ENCODE measurements around the gene CEP192.

The CEP192 gene

GRCh38 chr18:13107074-13107473, 115.9 kb downstream of the CEP192 start:
- DNase-seq, result no peak

DNA sequence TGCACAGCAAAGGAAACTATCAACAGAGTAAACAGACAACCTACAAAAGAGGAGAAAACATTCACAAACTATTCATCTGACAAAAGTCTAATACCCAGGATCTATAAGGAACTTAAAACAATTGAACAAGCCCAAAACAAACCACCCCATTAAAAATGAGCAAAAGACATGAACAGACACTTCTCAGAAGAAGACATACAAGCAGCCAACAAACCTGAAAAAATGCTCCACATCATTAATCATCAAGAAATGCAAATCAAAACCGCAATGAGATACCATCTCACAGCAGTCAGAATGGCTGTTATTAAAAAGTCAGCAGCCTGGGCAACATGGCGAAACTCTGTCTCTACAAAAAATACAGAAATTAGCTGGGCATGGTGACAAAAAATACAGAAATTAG, 117.2 kb downstream of the CEP192 start:
- DNase-seq, result no peak

- no peak for DNase-seq
Measured at GRCh38 chr18:13110559-13110958, 119.4 kb downstream of the CEP192 start.

DNA sequence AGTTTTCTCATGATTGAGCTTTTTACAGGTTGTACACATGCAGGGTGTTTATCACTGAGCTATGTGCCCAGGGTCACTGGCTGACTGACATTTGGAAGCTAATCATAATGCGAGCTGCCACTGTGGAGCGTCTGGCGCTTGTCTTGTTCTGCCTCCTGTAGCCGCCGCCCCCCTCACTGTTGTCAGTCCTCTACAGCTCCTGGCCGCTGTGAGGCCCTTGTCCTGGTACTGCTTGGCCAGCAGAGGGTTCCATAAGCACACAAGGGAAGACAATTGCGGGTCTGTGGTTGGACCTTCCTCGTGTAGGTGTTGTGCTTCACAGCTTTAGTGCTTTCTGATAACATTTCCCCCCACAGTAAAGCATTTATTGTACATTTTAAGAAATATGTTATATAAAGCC, 121.8 kb downstream of the CEP192 start:
- DNase-seq, result no peak

DNA sequence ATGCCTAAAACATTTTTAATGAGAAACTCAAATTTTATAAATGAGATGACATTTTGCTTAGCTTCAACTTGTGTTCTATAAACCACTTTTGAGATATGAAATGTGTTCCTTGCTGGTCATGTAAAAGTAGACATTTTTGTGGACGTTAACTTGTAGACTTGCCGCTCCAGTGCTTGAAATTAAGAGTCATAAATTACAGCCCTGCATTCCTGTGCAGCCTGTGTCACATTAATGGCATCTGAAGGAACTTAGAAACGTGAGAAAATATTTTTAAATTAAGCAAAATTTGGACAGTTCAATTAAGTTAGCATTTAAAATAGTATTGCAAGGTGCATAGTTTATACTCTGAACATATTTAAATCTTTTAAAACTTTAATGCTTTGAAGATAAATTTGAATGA, 129.1 kb downstream of the CEP192 start:
- DNase-seq, result no peak

- no peak for DNase-seq
Measured at GRCh38 chr18:13120983-13121441, 129.8 kb downstream of the CEP192 start.

- no peak for DNase-seq
Measured at GRCh38 chr18:13124411-13124810, 133.2 kb downstream of the CEP192 start.

DNA sequence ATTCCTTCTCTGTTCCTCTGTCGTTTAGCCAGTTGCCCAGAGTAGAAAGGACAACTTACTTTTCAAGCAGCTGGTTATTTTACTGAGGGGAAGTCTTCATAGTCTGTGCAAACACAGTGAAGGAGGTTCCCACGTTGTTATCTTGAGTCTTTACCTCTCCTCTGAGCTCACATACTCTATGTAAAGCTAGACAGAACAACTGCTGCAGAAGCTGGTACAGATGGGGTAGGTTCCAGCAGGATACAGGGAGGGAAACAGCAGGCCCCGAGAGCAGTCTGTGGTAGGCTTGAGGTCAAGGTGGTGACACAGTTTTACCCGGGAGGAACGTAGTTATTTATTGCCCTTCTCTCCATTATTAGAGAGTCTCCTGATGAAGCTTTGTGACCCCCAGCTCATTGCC, 134.0 kb downstream of the CEP192 start:
- no peak for DNase-seq

DNA sequence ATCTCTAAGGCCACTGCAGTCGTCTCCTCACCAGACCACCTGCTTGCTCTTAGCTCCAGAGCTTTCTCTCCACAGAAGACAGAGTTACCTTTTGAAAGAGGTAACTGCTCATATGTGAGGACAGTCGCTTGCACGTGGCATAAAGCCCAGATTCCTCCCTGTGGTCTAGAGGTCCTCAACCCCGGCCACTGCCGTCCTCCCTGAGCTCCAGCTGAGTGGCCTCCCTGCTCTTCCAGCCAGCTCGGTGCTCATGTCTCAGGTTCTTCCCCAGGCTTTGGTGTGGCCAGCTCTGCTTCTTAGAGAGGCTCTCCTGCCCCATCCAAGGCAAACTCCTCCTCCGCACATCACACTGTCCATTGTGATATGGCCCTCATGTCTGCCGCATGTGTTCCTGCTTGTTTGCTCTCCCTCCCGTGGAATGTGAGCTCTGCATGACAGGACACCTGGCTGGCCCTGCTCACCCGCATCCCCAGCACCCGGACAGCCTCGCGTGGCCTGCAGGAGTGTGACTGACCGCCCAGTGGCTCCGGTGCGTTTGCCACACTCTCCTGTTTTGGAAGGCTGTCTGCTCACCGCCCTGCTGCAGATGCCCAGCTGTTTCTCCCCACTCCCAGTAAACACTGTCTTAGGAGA, 135.9 kb downstream of the CEP192 start:
- no peak for DNase-seq

GRCh38 chr18:13131283-13131682, 140.1 kb downstream of the CEP192 start:
- no peak for DNase-seq

DNA sequence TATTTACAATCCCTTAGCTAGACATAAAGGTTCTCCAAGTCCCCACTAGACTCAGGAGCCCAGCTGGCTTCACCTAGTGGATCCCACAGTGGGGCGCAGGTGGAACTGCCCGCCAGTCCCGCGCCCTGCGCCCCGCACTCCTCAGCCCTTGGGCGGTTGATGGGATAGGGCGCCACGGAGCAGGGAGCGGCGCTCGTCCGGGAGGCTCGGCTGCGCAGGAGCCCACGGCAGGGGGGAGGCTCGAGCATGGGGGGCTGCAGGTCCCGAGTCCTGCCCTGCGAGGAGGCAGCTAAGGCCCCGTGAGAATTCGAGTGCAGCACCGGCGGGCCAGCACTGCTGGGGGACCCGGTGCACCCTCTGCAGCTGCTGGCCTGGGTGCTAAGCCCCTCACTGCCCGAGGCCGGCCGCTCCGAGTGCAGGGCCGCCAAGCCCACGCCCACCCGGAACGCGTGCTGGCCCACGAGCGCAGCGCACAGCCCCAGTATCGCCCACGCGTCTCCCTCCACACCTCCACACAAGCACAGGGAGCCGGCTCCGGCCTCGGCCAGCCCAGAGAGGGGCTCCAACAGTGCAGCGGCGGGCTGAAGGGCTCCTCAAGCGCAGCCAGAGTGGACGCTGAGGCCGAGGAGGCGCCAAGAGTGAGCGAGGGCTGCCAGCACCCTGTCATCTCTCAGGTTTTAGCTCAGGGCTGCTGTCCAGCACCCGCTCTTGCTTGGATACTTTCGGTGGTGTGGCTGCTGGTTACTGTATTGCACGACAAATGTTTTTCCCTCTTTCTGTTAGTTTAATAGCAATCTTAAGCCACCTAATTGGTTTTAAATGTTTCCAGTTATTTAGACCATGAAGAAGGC, 143.6 kb downstream of the CEP192 start:
- no peak for DNase-seq

GRCh38 chr18:13136056-13136903, 145.1 kb downstream of the CEP192 start:
- peak; percentile 27 for DNase-seq

- DNase-seq, result peak; percentile 41
Measured at GRCh38 chr18:13136904-13137669, 145.9 kb downstream of the CEP192 start.

DNA sequence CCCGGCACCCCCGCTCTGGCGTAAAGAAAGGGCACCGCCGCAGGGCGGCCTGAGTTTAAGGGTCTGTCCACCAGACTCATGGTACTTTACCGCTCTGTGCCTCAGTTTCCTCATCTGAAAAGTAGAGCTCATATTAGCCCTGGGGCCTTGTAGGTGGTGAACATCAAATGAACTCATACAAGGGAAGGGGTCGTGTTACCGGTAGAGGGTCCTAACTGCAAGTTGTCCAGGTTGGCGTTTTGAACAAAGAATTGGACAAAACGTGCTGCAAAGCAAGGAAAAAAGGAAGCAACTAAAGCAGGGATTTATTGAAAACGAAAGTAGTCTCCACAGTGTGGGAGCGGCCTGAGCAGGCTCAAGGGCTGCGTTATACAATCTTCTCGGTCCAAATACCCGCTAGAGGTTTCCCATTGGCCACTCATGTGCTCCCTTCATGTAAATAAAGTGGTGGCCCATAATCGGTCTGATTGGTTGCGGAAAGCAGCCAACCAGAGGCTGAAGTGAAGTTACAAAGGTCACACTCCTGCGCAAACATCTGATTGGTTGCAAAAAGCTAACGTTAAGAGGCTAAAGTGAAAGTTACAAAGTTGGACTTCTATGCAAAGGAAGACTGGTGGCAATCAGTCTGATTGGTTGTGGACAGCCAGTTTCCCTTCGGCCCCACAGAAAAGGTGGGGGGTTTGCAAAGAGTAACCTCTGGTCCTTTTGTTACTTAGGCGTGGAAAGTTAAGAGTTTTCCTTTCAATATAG, 146.7 kb downstream of the CEP192 start:
- DNase-seq, result peak; percentile 46

GRCh38 chr18:13138420-13139139, 147.4 kb downstream of the CEP192 start:
- no peak for DNase-seq

DNA sequence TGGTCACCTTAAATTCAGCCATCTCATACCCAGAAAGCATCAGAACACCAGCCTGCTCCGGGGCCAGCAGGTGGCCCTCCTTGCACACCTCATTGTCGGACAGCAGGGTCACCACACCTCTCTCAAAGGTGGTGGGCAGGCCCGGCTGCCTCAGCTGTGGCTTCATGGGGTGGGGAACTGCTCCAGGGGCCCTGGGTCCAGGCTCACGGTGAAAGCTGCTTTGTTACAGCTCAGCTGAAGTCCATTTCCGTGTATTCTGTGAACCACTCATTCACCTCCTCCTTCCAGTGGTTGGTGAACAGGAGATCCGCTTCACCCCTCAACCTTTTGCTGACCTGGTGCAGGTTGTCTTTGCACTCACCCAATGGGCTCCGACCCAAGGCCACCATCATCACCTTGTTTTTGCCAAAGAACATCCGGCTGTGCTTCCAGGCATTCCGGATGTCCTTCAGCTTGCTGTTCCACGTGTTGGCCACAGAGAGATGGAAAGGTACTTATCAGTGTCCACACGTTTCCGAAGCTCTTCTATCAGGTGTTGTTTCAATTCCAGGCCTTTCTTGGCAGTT, 148.8 kb downstream of the CEP192 start:
- DNase-seq, result no peak

- DNase-seq, result no peak
Measured at GRCh38 chr18:13141209-13141608, 150.0 kb downstream of the CEP192 start.

- no peak for DNase-seq
Measured at GRCh38 chr18:13145636-13146190, 154.6 kb downstream of the CEP192 start.

- no peak for DNase-seq
Measured at GRCh38 chr18:13147130-13147529, 156.0 kb downstream of the CEP192 start.

DNA sequence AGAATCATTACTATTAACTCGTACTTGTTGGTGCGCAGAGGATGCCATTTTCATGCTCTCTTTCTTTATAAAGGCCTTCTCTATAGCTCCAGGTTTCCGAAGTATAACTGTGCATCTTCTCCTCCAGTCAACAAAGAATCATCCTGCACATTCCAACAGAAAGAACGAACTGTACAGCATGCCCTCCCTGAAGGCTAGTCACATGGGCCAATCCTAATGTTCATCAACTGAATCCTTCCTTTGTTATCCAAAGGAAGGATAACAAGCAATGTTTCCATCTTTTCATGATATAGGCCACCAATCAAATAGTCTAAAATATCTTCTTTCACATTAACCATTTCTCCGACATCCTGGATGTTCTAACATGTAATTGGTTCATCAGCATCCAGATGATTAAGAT, 160.5 kb downstream of the CEP192 start:
- DNase-seq, result no peak

GRCh38 chr18:13158428-13158827, 167.3 kb downstream of the CEP192 start:
- no peak for DNase-seq
